Large intestine (tissue), 3 donors: ENCODE data around the gene CPED1. TPM values are rescaled to one million over a fixed set of nuclear protein-coding genes. Genes with fewer than 3 reads are reported as not detected.
A peak's percentile ranks its signal among the peaks of the same experiment; 100 is the strongest.

Source experiments
- DNase-seq, 2 donors: peaks; one replicate each; pipeline versions ENCODE4 v3.0.0 to v3.0.0-alpha.2; 2013
- H3K27ac ChIP-seq: one replicate; pipeline ENCODE4 v1.5.1; 2013; ENCODE audit warnings: low read length
- H3K27me3 ChIP-seq: 2 replicates; pipeline ENCODE4 v1.6.1; 2013; ENCODE audit warnings: low read length; ENCODE audit not compliant: control insufficient read depth, insufficient read depth
- H3K36me3 ChIP-seq: 2 replicates; pipeline ENCODE4 v1.6.1; 2013; ENCODE audit warnings: low read length; ENCODE audit not compliant: control insufficient read depth, insufficient read depth
- H3K4me1 ChIP-seq: one replicate; pipeline ENCODE4 v1.6.1; 2013; ENCODE audit warnings: low read length; ENCODE audit not compliant: control insufficient read depth, insufficient read depth
- H3K4me3 ChIP-seq: one replicate; pipeline ENCODE4 v1.5.1; 2013; ENCODE audit warnings: low read length
- H3K9me3 ChIP-seq: one replicate; pipeline ENCODE4 v1.6.1; 2013; ENCODE audit warnings: mild to moderate bottlenecking, low read depth, low read length, moderate library complexity; ENCODE audit not compliant: control insufficient read depth
- WGBS: methylation state at CpG from one replicate; pipeline ENCODE4 v1.1.5; 2013; ENCODE audit warnings: low lambda C conversion rate; ENCODE audit not compliant: insufficient coverage; 5-methylcytosine and 5-hydroxymethylcytosine counted together
- polyA plus RNA-seq: library from polyadenylated mRNA; unstranded; fragments of 120-200 nt; gene quantifications from one replicate; pipeline ENCODE4 v1.2.1, GENCODE V29; 2013

CPED1 gene
- polyA plus RNA-seq, 1 donor, result 12.1 TPM

GRCh38 chr7:120989257-120990220 lies 1.0 kb downstream of the CPED1 start:
- peaks cover 5% of the 10 kb centered on the region for H3K27me3 ChIP-seq
- H3K4me3 ChIP-seq, result peak overlapping the region; percentile 35
- peak overlapping the region; percentile 39 for H3K27ac ChIP-seq
- no peaks in the 10 kb centered on the region for H3K4me1 ChIP-seq
- 61% methylated on average over 2 of the region's 15 CpGs for WGBS
- no peaks in the 10 kb centered on the region for H3K9me3 ChIP-seq
- no peaks in the 10 kb centered on the region for H3K36me3 ChIP-seq
- no peak for DNase-seq

DNA sequence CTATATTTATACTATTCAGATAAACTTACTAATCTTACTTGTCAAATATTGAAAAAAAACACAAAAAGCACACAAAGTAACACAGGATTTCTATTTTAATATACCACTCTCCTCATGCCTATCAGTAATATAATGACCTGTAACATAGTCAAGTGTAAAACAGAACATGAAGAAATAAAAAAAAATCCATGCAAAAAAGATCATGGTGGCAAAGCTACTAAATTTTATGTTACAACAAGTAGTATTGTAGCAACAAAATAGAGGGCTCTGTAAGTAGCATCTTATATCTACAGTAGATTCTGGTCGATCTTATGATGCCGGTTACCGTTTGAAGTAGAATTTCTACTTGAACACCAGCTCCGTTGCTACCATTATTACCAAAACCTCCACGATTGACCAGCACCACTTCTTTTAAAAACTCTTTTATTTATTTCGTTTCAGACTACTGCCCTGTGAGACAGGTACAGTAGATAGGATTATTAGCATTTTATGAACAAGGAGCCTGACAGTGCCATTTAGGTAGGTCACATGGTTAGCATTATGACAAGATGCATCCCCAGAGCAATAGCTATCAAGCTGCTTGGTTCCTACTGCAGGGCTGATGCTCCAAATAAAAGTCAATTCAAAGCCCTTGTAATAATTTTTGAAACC lies 2.1 kb downstream of the CPED1 start:
- Histone ChIP-seq H3K27ac (no peak overlapping the region), H3K4me1 (no peaks in the 10 kb centered on the region), H3K9me3 (no peaks in the 10 kb centered on the region), H3K27me3 (peaks cover 5% of the 10 kb centered on the region), H3K4me3 (peak overlapping the region; percentile 35), H3K36me3 (no peaks in the 10 kb centered on the region)
- DNase-seq, result no peak
- WGBS, result 94% methylated on average over 5 of the region's 6 CpGs

- no peak overlapping the region for H3K27ac ChIP-seq
- no peak for DNase-seq
- 100% methylated on average over 1 of the region's 1 CpG for WGBS
- H3K27me3 ChIP-seq, result peaks cover 5% of the 10 kb centered on the region
- H3K4me3 ChIP-seq, result no peak overlapping the region
- H3K36me3 ChIP-seq, result no peaks in the 10 kb centered on the region
- no peaks in the 10 kb centered on the region for H3K9me3 ChIP-seq
- H3K4me1 ChIP-seq, result no peaks in the 10 kb centered on the region
Measured at GRCh38 chr7:120991161-120991560, 2.6 kb downstream of the CPED1 start.

DNA sequence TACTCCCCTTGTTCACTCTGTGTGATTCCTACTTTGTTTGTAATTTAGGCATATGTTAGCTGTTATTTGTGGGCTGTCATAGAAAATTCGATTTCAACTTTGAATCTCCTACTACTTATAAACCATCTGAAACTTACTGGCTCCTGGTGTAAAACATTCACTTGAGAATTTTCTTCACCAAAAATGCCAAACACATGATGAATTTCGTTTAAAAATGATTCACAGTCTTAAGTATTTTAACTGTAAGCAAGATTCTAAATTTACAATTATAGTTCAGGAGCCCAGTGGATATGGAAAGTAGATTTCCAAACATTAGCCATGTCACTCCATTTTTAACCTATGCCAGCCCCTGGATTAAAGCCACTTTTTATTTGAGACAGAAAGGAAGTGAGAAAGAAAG lies 3.1 kb downstream of the CPED1 start:
- DNase-seq, result no peak
- no peaks in the 10 kb centered on the region for H3K36me3 ChIP-seq
- peaks cover 5% of the 10 kb centered on the region for H3K27me3 ChIP-seq
- WGBS, result 40% methylated on average over 1 of the region's 2 CpGs
- no peaks in the 10 kb centered on the region for H3K9me3 ChIP-seq
- H3K27ac ChIP-seq, result no peak overlapping the region
- peaks cover under 1% of the 10 kb centered on the region for H3K4me1 ChIP-seq
- no peak overlapping the region for H3K4me3 ChIP-seq

GRCh38 chr7:120992272-120992964 lies 3.9 kb downstream of the CPED1 start:
- Histone ChIP-seq H3K27ac (no peak overlapping the region), H3K4me1 (peaks cover 3% of the 10 kb centered on the region), H3K36me3 (no peaks in the 10 kb centered on the region), H3K27me3 (peaks cover 5% of the 10 kb centered on the region), H3K4me3 (no peak overlapping the region), H3K9me3 (no peaks in the 10 kb centered on the region)
- DNase-seq, result no peak

DNA sequence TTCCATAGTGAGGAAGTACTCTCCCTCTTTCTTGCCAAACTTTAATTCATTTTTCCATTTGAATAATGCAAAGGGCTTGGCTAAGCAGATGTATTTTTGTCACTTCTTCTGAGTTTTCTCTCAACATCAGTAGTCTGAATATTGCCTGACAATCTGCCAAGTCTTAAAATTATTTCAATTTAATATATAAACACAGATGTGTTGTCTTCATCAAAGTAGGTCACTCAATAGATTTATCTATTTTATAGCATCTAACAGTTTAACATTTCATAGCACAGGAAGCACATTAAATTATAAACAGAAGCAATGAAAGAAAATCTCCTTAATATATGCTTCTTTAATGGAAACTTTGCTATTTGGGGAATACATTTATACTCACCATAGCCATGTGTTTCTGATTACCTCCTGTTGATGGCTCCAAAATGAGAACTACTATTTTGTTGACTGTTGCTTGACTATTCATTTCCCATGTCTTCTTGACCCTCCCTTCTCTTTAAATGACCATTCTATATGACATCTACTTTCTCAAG lies 4.5 kb downstream of the CPED1 start:
- Histone ChIP-seq H3K9me3 (no peaks in the 10 kb centered on the region), H3K4me3 (no peak overlapping the region), H3K27ac (no peak overlapping the region), H3K4me1 (peaks cover 3% of the 10 kb centered on the region), H3K36me3 (no peaks in the 10 kb centered on the region), H3K27me3 (peaks cover 5% of the 10 kb centered on the region)
- DNase-seq, result no peak

DNA sequence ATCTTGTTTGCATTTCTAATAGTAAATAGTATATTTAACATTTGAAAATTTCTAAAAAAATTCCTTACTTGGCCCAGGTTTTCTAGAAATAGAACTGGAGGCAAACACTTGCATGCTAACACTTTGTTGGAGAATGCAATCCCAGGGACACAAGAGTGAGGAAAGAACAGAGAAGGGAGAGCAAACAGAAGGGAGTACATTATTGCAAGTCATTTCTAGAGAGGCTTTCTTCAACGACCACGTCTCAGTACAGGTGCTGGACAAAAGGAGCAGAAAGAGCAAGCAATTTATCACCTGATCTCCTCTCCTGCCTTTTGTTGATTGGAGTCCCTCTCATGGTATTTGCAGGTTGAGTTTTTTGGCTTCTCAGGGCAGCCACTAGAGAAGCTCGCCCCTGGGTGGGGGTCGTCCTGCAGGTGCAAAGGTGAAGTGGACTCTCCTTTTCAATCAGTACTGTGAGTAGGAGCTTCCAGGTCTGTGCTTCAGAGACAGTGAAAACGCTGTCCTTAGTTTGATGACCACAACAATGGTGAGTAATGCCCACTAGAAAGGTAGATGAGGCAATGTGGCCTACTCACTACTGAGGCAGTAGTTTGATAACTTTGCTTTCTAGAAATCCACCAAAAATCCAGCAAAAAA lies 5.2 kb downstream of the CPED1 start:
- no CpG with 5 or more reads among the region's 5 CpGs for WGBS
- Histone ChIP-seq H3K27me3 (peaks cover 5% of the 10 kb centered on the region), H3K27ac (no peak overlapping the region), H3K4me1 (peaks cover 3% of the 10 kb centered on the region), H3K9me3 (no peaks in the 10 kb centered on the region), H3K36me3 (no peaks in the 10 kb centered on the region), H3K4me3 (no peak overlapping the region)
- no peak for DNase-seq

DNA sequence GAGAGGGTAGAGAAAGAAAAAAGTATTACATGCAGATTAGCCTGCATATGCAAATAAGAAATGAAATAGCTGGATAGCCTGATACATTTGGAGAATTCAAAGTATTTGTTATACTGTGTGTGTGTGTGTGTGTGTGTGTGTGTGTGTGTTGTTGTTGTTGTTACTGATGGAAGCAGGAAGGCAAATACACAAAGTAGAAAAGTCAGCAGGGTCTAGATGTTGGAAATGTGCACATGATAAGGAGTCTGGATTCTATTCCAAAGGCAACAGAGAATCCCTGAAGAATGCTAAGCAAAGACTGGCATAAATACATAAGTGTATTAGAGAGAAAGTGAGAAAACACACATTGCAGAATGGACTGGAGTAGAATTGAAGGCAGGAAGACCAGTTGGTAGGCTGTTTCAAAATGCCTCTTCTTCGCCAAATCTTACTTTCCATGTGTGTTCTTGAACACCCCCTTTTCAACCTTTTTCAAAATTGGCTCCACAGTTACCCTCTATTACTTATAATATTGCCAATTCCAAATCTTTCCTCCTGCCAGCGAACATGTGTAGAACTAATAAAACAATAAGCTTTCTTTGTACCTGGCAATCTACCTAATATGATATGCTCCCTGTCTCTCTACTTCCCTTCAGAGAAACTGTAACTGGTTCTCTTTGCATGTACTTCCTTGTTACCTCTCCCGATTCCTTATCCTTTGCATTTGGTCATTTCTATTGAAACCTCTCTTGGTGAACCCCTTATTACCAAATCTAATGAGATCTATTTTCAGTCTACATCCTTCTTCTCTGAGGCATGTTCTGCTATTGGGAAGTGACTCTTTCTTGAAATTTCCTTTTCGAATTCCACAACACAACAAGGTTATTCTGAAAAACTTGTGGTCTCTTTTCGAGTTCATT lies 6.2 kb downstream of the CPED1 start:
- H3K27ac ChIP-seq, result no peak overlapping the region
- DNase-seq, result no peak
- H3K4me3 ChIP-seq, result no peak overlapping the region
- H3K4me1 ChIP-seq, result peaks cover 3% of the 10 kb centered on the region
- no peaks in the 10 kb centered on the region for H3K9me3 ChIP-seq
- WGBS, result 100% methylated on average over 2 of the region's 5 CpGs
- H3K36me3 ChIP-seq, result no peaks in the 10 kb centered on the region
- peaks cover 2% of the 10 kb centered on the region for H3K27me3 ChIP-seq

DNA sequence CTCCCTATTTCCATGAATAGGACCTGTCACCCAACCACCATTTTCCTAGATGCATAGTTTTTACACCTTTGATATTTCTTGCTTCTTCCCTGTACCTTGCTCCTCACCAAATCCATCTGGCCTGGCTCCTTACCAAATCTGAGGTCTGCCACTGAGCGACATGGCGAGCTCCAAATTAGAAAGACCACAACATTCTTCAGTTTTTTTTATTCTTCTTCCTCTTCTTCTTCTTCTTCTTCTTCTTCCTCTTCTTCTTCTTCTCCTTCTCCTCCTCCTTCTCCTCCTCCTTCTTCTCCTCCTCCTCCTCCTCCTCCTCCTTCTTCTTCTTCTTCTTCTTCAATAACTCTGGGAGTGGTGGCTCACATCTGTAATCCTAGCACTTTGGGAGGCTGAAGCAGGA lies 7.1 kb downstream of the CPED1 start:
- H3K4me1 ChIP-seq, result peaks cover 3% of the 10 kb centered on the region
- no peak for DNase-seq
- no peak overlapping the region for H3K27ac ChIP-seq
- peaks cover 2% of the 10 kb centered on the region for H3K27me3 ChIP-seq
- no peaks in the 10 kb centered on the region for H3K36me3 ChIP-seq
- no peak overlapping the region for H3K4me3 ChIP-seq
- 86% methylated on average over 2 of the region's 2 CpGs for WGBS
- H3K9me3 ChIP-seq, result no peaks in the 10 kb centered on the region
